ENCODE data around the gene LRRK2. TPM values are rescaled to one million over a fixed set of nuclear protein-coding genes. Genes with fewer than 3 reads are reported as not detected.

Gene LRRK2
- polyA plus RNA-seq, 1 donor (not counting 4 experiments of a cell fraction or from before 2014, with no cell fraction given): 0.25 TPM

DNA sequence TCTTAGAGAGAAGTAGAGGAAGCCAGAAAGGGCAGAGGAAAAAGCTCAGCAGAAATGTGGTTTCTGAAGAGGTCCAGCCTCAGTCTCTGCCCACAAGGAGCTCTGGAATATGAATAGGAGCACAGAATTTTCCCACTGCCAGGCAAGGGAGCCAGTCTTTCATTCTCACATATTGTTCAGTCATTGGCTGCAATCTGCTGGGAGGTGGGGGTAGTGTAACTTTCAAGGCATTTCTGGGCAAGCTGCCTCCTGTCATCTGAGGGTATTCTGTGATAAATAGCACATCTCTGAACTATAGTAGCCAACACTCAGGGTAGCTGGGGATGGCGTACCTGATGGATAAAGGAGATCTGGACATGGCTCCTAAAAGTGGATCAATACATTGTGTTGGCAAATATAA lies 127.2 kb downstream of the LRRK2 start:
- Histone ChIP-seq H3K9me3 (ENCODE audit: control insufficient read depth, low read depth, low read length) (no peaks in the 10 kb centered on the region), H3K4me2 (ENCODE audit: control insufficient read depth, extremely low read depth, insufficient read depth, low read depth, low read length) (no peak overlapping the region), H3K27ac (ENCODE audit: control insufficient read depth, insufficient read depth, low read length) (no peak overlapping the region), H3K9me1 (ENCODE audit: control insufficient read depth, extremely low read depth, insufficient read depth, low read length) (no peaks in the 10 kb centered on the region), H2AFZ (ENCODE audit: control insufficient read depth, low read length) (no peak overlapping the region), H4K20me1 (ENCODE audit: control insufficient read depth, extremely low read depth, insufficient read depth, low read length) (no peaks in the 10 kb centered on the region), H3K79me2 (ENCODE audit: control insufficient read depth, insufficient read depth, low read length) (no peaks in the 10 kb centered on the region), H3K27me3 (ENCODE audit: control insufficient read depth, extremely low read depth, insufficient read depth, low read length) (no peaks in the 10 kb centered on the region), H3K36me3 (ENCODE audit: control insufficient read depth in 2 of 2, extremely low read depth in 1 of 2, insufficient read depth in 2 of 2, low read length in 2 of 2) (no peaks in the 10 kb centered on the region), H3K9ac (ENCODE audit: control insufficient read depth, extremely low read depth, insufficient read depth, low read length) (no peak overlapping the region), H3K4me3 (ENCODE audit: control insufficient read depth in 2 of 3, extremely low read depth in 1 of 3, insufficient read depth in 2 of 3, low read depth in 1 of 3, low read length in 3 of 3) (no peak overlapping the region), H3K4me1 (ENCODE audit: control insufficient read depth, extremely low read depth, insufficient read depth, low read length) (no peaks in the 10 kb centered on the region)
- DNase-seq (ENCODE audit: low read depth, low spot score) (no peak), FAIRE-seq (no peak)
- TF ChIP-seq EZH2 (IDR thresholded peaks at IDR 0.05; ENCODE audit: low read length) (no peak), CTCF (optimal IDR thresholded peaks at IDR 0.05 in 1 of 3, IDR thresholded peaks at IDR 0.05 in 1 of 3, conservative IDR thresholded peaks at IDR 0.05 in 1 of 3; ENCODE audit: extremely low read depth in 1 of 3, insufficient read depth in 2 of 3, low read length in 3 of 3) (no peak)
- dilution Hi-C loops (cut with MboI; ENCODE audit: extremely low pct_ligation_motif_present, low sequenced_read_pairs): no loop called here

GRCh38 chr12:40375076-40375475 lies 150.3 kb downstream of the LRRK2 start:
- Histone ChIP-seq H3K36me3 (ENCODE audit: control insufficient read depth in 2 of 2, extremely low read depth in 1 of 2, insufficient read depth in 2 of 2, low read length in 2 of 2) (no peaks in the 10 kb centered on the region), H3K27me3 (ENCODE audit: control insufficient read depth, extremely low read depth, insufficient read depth, low read length) (no peaks in the 10 kb centered on the region), H3K9ac (ENCODE audit: control insufficient read depth, extremely low read depth, insufficient read depth, low read length) (no peak overlapping the region), H2AFZ (ENCODE audit: control insufficient read depth, low read length) (no peak overlapping the region), H3K9me3 (ENCODE audit: control insufficient read depth, low read depth, low read length) (no peaks in the 10 kb centered on the region), H3K4me3 (ENCODE audit: control insufficient read depth in 2 of 3, extremely low read depth in 1 of 3, insufficient read depth in 2 of 3, low read depth in 1 of 3, low read length in 3 of 3) (no peak overlapping the region), H3K27ac (ENCODE audit: control insufficient read depth, insufficient read depth, low read length) (no peak overlapping the region), H3K79me2 (ENCODE audit: control insufficient read depth, insufficient read depth, low read length) (no peaks in the 10 kb centered on the region), H3K4me1 (ENCODE audit: control insufficient read depth, extremely low read depth, insufficient read depth, low read length) (no peaks in the 10 kb centered on the region), H3K4me2 (ENCODE audit: control insufficient read depth, extremely low read depth, insufficient read depth, low read depth, low read length) (no peak overlapping the region), H3K9me1 (ENCODE audit: control insufficient read depth, extremely low read depth, insufficient read depth, low read length) (no peaks in the 10 kb centered on the region), H4K20me1 (ENCODE audit: control insufficient read depth, extremely low read depth, insufficient read depth, low read length) (no peaks in the 10 kb centered on the region)
- FAIRE-seq (no peak), DNase-seq (ENCODE audit: low read depth, low spot score) (no peak)
- TF ChIP-seq CTCF (optimal IDR thresholded peaks at IDR 0.05 in 1 of 3, IDR thresholded peaks at IDR 0.05 in 1 of 3, conservative IDR thresholded peaks at IDR 0.05 in 1 of 3; ENCODE audit: extremely low read depth in 1 of 3, insufficient read depth in 2 of 3, low read length in 3 of 3) (peak; percentile 39 to 50 (median 47)), EZH2 (IDR thresholded peaks at IDR 0.05; ENCODE audit: low read length) (no peak)
- dilution Hi-C loops (cut with MboI; ENCODE audit: extremely low pct_ligation_motif_present, low sequenced_read_pairs): no loop called here

Measured in keratinocyte (primary cell).